Cardiac muscle cell (in vitro differentiated cells and primary cell): ENCODE results near the gene PIGL. TPM values are rescaled to one million over a fixed set of nuclear protein-coding genes. Genes with fewer than 3 reads are reported as not detected.
"Not testable (repeated sequence)": the region's sequence is repeated elsewhere in the genome, so short reads cannot be mapped to it uniquely, and the experiment has no call there.

Source experiments
- DNase-seq, 2 donors: peaks; one replicate each; pipeline versions ENCODE4 v3.0.0 to v3.0.0-alpha.2; 2010 to 2017; ENCODE audit warnings: low read depth in 1 of 2, low spot score in 1 of 2
- H3K27ac ChIP-seq: fragments of 200-600 bp; sonication (generic); 2 replicates; pipeline ENCODE4 v1.5.1; 2016
- H3K27me3 ChIP-seq: fragments of 200-600 bp; sonication (generic); 2 replicates; pipeline ENCODE4 v1.6.0; 2016; ENCODE audit warnings: control low read depth
- H3K36me3 ChIP-seq: fragments of 200-600 bp; sonication (generic); 2 replicates; pipeline ENCODE4 v1.5.1; 2016; ENCODE audit warnings: control low read depth
- H3K4me1 ChIP-seq: fragments of 200-600 bp; sonication (generic); 2 replicates; pipeline ENCODE4 v1.8.1; 2017; ENCODE audit warnings: low read depth, mild to moderate bottlenecking, mixed run types
- H3K4me3 ChIP-seq: fragments of 200-600 bp; sonication (generic); 2 replicates; pipeline ENCODE4 v1.5.1; 2016; ENCODE audit warnings: mild to moderate bottlenecking
- H3K9me3 ChIP-seq: fragments of 200-600 bp; sonication (generic); 2 replicates; pipeline ENCODE4 v1.5.1; 2017; ENCODE audit warnings: low read depth, mild to moderate bottlenecking, control low read depth
- CTCF ChIP-seq: IDR thresholded peaks from 2 replicates; pipeline ENCODE4 v1.5.1; 2012; ENCODE audit warnings: low read depth, mild to moderate bottlenecking, low read length
- polyA plus RNA-seq: library from polyadenylated mRNA; unstranded; fragments of >200 nt; fragmentation: Nextera tagmentation; extraction: Ambion mirVana; gene quantifications from 2 replicates; pipeline ENCODE4 v1.2.1, GENCODE V29; 2016
- total RNA-seq: library from RNA; depleted of rRNA; stranded (reverse); fragments of >200 nt; gene quantifications from 2 replicates; pipeline ENCODE4 v1.2.3, GENCODE V29; 2016

PIGL gene
- total and polyA plus RNA-seq, 2 experiments from 2014 or later, result 28.8 to 67.4 TPM

DNA sequence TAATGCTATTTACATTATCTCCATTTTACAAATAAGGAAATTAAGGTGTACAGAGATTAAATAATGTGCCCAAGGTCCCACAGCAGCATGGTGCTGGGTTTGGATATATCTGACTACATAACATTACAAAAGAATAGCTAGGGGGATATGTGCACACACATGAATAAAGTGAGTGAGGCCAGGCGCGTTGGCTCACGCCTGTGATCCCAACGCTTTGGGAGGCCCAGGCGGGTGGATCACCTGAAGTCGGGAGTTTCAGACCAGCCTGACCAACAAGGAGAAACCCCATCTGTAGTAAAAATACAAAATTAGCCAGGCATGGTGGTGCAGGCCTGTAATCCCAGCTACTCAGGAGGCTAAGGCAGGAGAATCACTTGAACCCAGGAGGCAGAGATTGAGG, 12.2 kb upstream of the PIGL start:
- H3K9me3 ChIP-seq, DNase-seq, H3K4me3 ChIP-seq, H3K27me3 ChIP-seq, H3K36me3 ChIP-seq: not testable (repeated sequence)
- Histone ChIP-seq H3K27ac (peak overlapping the region; percentile 92), H3K4me1 (peaks cover 31% of the 10 kb centered on the region)

DNA sequence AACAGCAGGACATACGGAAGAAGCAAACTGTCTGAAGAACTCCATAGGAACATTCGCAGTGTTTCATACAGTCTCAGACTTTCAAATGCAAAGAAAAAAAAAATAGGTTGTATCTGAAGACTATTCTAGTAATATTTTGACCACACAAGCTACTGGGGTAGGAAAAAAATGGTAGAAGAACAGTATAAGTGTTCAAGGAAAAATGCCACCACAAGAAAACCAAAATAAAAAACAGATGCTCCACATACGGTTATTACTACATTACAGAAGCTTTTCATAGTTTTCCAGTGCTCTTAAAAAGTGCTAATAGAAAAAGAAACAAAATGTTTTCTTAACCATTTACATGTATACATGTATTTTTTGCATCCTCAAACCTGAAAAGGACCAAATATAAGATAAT, 5.4 kb upstream of the PIGL start:
- DNase-seq, result no peak
- no peaks in the 10 kb centered on the region for H3K9me3 ChIP-seq
- no peak for TF ChIP-seq CTCF
- no peaks in the 10 kb centered on the region for H3K27me3 ChIP-seq
- H3K4me1 ChIP-seq, result peaks cover 15% of the 10 kb centered on the region
- H3K4me3 ChIP-seq, result no peak overlapping the region
- H3K27ac ChIP-seq, result no peak overlapping the region
- no peaks in the 10 kb centered on the region for H3K36me3 ChIP-seq

DNA sequence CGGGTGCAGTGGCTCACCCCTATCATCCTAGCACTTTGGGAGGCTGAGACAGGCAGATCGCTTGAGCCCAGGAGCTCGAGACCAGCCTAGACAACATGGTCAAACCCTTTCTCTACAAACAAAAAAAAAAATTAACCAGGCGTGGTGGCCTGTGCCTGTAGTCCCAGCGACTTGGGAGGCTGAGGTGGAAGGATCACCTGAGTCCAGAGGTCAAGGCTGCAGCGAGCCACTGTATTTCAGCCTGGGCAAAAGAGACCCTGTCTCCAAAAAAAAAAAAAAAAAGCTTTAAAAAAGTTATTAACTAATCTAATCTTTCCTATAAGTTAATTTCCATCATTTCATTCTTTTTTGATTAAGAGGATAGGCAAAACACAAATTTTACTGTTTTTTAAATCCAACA, 4.2 kb upstream of the PIGL start:
- no peaks in the 10 kb centered on the region for H3K27me3 ChIP-seq
- no peaks in the 10 kb centered on the region for H3K36me3 ChIP-seq
- no peak for DNase-seq
- no peak overlapping the region for H3K4me3 ChIP-seq
- H3K9me3 ChIP-seq, result no peaks in the 10 kb centered on the region
- H3K4me1 ChIP-seq, result peaks cover 15% of the 10 kb centered on the region
- no peak for TF ChIP-seq CTCF
- no peak overlapping the region for H3K27ac ChIP-seq

- Histone ChIP-seq H3K4me1 (peaks cover 21% of the 10 kb centered on the region), H3K4me3 (peak overlapping the region; percentile 96), H3K36me3 (no peaks in the 10 kb centered on the region), H3K9me3 (no peaks in the 10 kb centered on the region), H3K27ac (peak overlapping the region; percentile 97), H3K27me3 (no peaks in the 10 kb centered on the region)
- no peak for TF ChIP-seq CTCF
- DNase-seq, result no peak
Observed at GRCh38 chr17:16214190-16215001, 2.6 kb upstream of the PIGL start.

DNA sequence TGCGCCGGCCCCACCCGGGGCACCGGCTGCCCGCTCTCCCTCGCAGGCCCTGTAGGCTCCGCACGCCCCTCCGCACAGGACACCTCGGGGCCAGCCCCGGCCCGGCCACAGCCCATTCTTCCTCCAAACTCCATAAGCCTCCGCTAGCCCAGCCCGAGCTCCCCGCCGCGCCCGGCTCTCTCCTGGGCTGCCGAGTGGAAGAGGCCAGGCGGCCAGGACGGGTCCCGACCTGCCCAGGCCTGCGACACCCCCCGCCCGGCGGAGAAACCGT, 2.1 kb upstream of the PIGL start:
- peak; percentile 40 to 67 for DNase-seq
- peak overlapping the region; percentile 97 for H3K27ac ChIP-seq
- no peaks in the 10 kb centered on the region for H3K36me3 ChIP-seq
- H3K4me3 ChIP-seq, result peak overlapping the region; percentile 96
- peaks cover 21% of the 10 kb centered on the region for H3K4me1 ChIP-seq
- H3K27me3 ChIP-seq, result no peaks in the 10 kb centered on the region
- TF ChIP-seq CTCF, result no peak
- H3K9me3 ChIP-seq, result no peaks in the 10 kb centered on the region

- DNase-seq, result peak; percentile 97 to 98
- Histone ChIP-seq H3K4me3 (peak within 1 kb of the TSS; percentile 96), H3K4me1 (peaks cover 21% of the 10 kb centered on the region), H3K27ac (peak within 1 kb of the TSS; percentile 97), H3K27me3 (no peaks in the 10 kb centered on the region), H3K36me3 (no peaks in the 10 kb centered on the region), H3K9me3 (no peaks in the 10 kb centered on the region)
- TF ChIP-seq CTCF, result peak; percentile 36
Observed at GRCh38 chr17:16215273-16215964, 1.6 kb upstream of the PIGL start, which contains the start of gene NCOR1. Gene NCOR1 (minus strand): TSS chr17:16215534. CDS start chr17:16194569, 20,965 bp downstream.
